SK-N-MC (cell line): ENCODE data around the gene RHOF.

ENCODE experiments used
- EZH2 ChIP-seq: fragments of 200-600 bp; sonication (generic); IDR thresholded peaks from one replicate; pipeline ENCODE4 v1.6.1; 2017; ENCODE audit warnings: antibody characterized with exemption
- POLR2AphosphoS5 ChIP-seq: IDR thresholded peaks from 2 replicates; pipeline ENCODE4 v1.6.1; 2012; ENCODE audit warnings: mild to moderate bottlenecking, low read depth, low read length, borderline replicate concordance

DNA sequence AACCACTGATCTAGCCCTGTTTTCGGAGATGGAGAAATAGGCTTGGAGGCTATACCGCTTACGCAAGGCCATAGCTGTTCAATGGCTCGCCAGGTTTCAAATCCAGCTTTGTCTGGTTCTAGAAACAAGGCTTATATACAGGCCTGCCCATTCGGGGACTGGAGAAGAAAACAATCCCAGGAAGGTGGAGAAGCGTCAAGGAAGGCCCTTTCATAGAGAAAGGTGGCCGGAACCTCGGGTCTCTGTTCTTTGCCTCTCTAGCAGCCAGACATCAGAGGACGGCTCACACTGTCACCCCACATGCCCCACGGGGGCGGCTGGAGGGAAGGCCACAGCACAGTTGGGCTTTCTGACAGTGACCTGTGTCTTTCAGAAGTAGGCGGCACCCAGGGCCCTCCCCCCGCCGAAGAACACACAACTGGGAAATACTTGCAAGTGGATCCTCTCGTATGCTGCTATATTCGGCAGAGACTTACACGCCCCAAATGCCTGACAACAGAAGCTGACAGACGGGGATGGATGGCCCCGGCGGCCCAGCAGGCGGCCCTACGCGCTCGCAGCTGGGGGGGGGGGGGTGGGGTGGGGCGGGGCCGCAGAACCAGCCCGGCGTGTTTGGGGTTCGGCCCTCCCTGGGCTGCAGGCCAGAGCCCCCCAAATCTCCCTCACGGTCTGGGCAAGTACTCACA is 5.8 kb upstream of the RHOF start:
- no peak for TF ChIP-seq EZH2
- TF ChIP-seq POLR2AphosphoS5 = no peak
